Adrenal gland (tissue), 12 donors: ENCODE measurements around the gene C22orf31. TPM values are rescaled to one million over a fixed set of nuclear protein-coding genes. Genes with fewer than 3 reads are reported as not detected.

Experiments used
- DNase-seq, 7 donors: peaks; one replicate each; pipeline ENCODE4 v3.0.0-alpha.2; 2019 to 2020
- H3K27ac ChIP-seq, 5 donors: fragments of 200-600 bp; sonication (generic) in 4 of 5; 1 replicate in 3 of 5; 2 replicates in 2 of 5; pipeline versions ENCODE4 v1.5.1 to v1.8.0; 2016 to 2020; ENCODE audit warnings: mild to moderate bottlenecking in 1 of 5
- H3K27me3 ChIP-seq: fragments of 200-600 bp; 2 replicates; pipeline ENCODE4 v1.8.0; 2021
- H3K36me3 ChIP-seq, 2 donors: fragments of 200-600 bp; replicated peaks in 1 of 2; 1 replicate in 1 of 2; 2 replicates in 1 of 2; pipeline versions ENCODE4 v1.5.1 to v1.8.0; 2018 to 2022
- H3K4me1 ChIP-seq, 2 donors: fragments of 200-600 bp; replicated peaks in 1 of 2; 1 replicate in 1 of 2; 2 replicates in 1 of 2; pipeline versions ENCODE4 v1.5.1 to v1.8.0; 2018 to 2021
- H3K4me3 ChIP-seq, 4 donors: fragments of 200-600 bp; sonication (generic) in 3 of 4; one replicate each; pipeline ENCODE4 v1.5.1; 2016 to 2018
- H3K9me3 ChIP-seq, 3 donors: fragments of 200-600 bp; sonication (generic) in 1 of 3; replicated peaks in 1 of 3; 1 replicate in 2 of 3; 2 replicates in 1 of 3; pipeline versions ENCODE4 v1.5.1 to v1.8.0; 2016 to 2021
- POLR2A ChIP-seq, 2 donors: fragments of 450-650 bp; IDR thresholded peaks; one replicate each; pipeline ENCODE4 v1.6.1; 2017; ENCODE audit warnings: antibody characterized with exemption in 2 of 2, mild to moderate bottlenecking in 2 of 2, moderate library complexity in 1 of 2
- WGBS, 4 donors: extraction: QIAGEN DNeasy Blood & Tissue Kit in 2 of 4; methylation state at CpG; one replicate each; pipeline versions ENCODE4 v1.1.5 to v1.1.7; 2013 to 2017; 5-methylcytosine and 5-hydroxymethylcytosine counted together
- intact Hi-C, 2 donors: fragments of 100-400 bp; cut with DNase I; formaldehyde crosslinking; loops; one replicate each; pipeline versions ENCODE4 v1.14.1 to v1.15.0; 2022 to 2023
- polyA plus RNA-seq, 3 donors: library from polyadenylated mRNA; stranded (reverse); fragments of 200-250 nt in 2 of 3; fragments of 350-450 nt in 1 of 3; fragmentation: Illumina TruSeq in 1 of 3; extraction: RNeasy Lipid Tissue Mini Kit (QIAGEN cat#74804) in 1 of 3; gene quantifications; one replicate each; pipeline ENCODE4 v1.2.3, GENCODE V29; 2013 to 2014
- total RNA-seq, 9 donors: library from RNA; depleted of rRNA in 4 of 9; stranded (reverse); fragments of >200 nt in 4 of 9; fragments of 120-200 nt in 1 of 9; fragmentation: NEBNext Ultra II Directional in 1 of 9; extraction: Animal tissue kit (Norgen Biotek cat#: 25700) in 1 of 9; gene quantifications; one replicate each; pipeline versions ENCODE4 v1.1.0 to v1.2.4, GENCODE V29; 2013 to 2023
- TF ChIP-seq, protein P1 (sequence below), 6 experiments: fragments of 450-650 bp in 4 of 6; fragments of 200-600 bp in 2 of 6; sonication (generic) in 1 of 6; IDR thresholded peaks; 1 replicate in 5 of 6; 2 replicates in 1 of 6; pipeline versions ENCODE4 v1.5.1 to v1.8.0; 2016 to 2021; ENCODE audit warnings: antibody characterized with exemption in 6 of 6, mild to moderate bottlenecking in 2 of 6, moderate library complexity in 1 of 6
- donor health status: healthy with polysubstance abuse.
- donor health status: Bipolar disorder and iron deficiency.
- donor health status: DM: yes; HTN: yes; CAD: no.
- donor health status: DM: no; HTN: no; CAD: no.
- donor health status: DM: no; HTN: no; CAD: no.
- donor health status: DM: yes; HTN: yes; CAD: no.

C22orf31 gene
- total and polyA plus RNA-seq, 12 donors, result 0.11 to 1.9 (median 0.90) TPM; not detected in 8

GRCh38 chr22:29014773-29015172 lies 46.9 kb downstream of the C22orf31 start:
- Histone ChIP-seq H3K27ac (no peak overlapping the region), H3K36me3 (no peaks in the 10 kb centered on the region), H3K27me3 (no peaks in the 10 kb centered on the region), H3K9me3 (no peaks in the 10 kb centered on the region), H3K4me3 (no peak overlapping the region), H3K4me1 (peaks cover 6 to 19% of the 10 kb centered on the region in 2 donors)
- WGBS, 4 donors, result 75 to 91% (median 85%) methylated on average over 3 to 4 of the region's 4 CpGs
- intact Hi-C loops, result no loop called here
- DNase-seq, result no peak
- TF ChIP-seq, protein P1, sequence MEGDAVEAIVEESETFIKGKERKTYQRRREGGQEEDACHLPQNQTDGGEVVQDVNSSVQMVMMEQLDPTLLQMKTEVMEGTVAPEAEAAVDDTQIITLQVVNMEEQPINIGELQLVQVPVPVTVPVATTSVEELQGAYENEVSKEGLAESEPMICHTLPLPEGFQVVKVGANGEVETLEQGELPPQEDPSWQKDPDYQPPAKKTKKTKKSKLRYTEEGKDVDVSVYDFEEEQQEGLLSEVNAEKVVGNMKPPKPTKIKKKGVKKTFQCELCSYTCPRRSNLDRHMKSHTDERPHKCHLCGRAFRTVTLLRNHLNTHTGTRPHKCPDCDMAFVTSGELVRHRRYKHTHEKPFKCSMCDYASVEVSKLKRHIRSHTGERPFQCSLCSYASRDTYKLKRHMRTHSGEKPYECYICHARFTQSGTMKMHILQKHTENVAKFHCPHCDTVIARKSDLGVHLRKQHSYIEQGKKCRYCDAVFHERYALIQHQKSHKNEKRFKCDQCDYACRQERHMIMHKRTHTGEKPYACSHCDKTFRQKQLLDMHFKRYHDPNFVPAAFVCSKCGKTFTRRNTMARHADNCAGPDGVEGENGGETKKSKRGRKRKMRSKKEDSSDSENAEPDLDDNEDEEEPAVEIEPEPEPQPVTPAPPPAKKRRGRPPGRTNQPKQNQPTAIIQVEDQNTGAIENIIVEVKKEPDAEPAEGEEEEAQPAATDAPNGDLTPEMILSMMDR (IDR thresholded peaks at IDR 0.05), result no peak
- no peak for TF ChIP-seq POLR2A (IDR thresholded peaks at IDR 0.05)

GRCh38 chr22:29014293-29014692 lies 47.3 kb downstream of the C22orf31 start:
- Histone ChIP-seq H3K9me3 (no peaks in the 10 kb centered on the region), H3K4me1 (peaks cover 6 to 22% of the 10 kb centered on the region in 2 donors), H3K27ac (no peak overlapping the region), H3K4me3 (no peak overlapping the region), H3K27me3 (no peaks in the 10 kb centered on the region), H3K36me3 (no peaks in the 10 kb centered on the region)
- intact Hi-C loops, result no loop called here
- TF ChIP-seq, protein P1 (IDR thresholded peaks at IDR 0.05), result no peak
- no peak for TF ChIP-seq POLR2A (IDR thresholded peaks at IDR 0.05)
- WGBS, 4 donors, result 78 to 87% (median 84%) methylated on average over 2 to 4 of the region's 4 CpGs
- DNase-seq, result no peak

DNA sequence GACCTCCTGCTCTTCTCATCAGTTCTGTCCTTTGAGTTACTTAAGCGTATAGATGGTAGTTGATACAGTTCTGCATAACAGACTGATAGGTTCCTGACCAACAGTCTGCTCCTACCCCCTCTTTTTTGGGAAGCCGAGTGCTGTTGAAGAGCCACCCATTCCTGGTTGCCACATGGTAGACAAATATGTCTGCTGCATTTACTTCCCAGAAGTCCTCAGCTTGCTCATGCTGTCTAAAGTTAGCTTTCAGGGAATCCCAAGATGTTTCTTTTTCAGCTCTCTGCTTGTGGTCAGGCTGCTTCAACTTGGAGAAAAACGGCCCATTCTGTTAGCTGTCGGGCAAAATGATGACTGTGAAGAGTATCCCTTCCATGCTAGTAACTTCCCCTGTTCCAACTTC lies 48.7 kb downstream of the C22orf31 start:
- no peaks in the 10 kb centered on the region for H3K9me3 ChIP-seq
- DNase-seq, result no peak
- H3K27me3 ChIP-seq, result no peaks in the 10 kb centered on the region
- H3K4me1 ChIP-seq, result peaks cover 6 to 32% of the 10 kb centered on the region in 2 donors
- 91 to 92% (median 92%) methylated on average over 4 of the region's 4 CpGs for WGBS, 4 donors
- no peaks in the 10 kb centered on the region for H3K36me3 ChIP-seq
- no peak overlapping the region for H3K4me3 ChIP-seq
- no peak overlapping the region for H3K27ac ChIP-seq
- intact Hi-C loops, result no loop called here
- no peak for TF ChIP-seq POLR2A (IDR thresholded peaks at IDR 0.05)
- TF ChIP-seq, protein P1 (IDR thresholded peaks at IDR 0.05), result no peak

DNA sequence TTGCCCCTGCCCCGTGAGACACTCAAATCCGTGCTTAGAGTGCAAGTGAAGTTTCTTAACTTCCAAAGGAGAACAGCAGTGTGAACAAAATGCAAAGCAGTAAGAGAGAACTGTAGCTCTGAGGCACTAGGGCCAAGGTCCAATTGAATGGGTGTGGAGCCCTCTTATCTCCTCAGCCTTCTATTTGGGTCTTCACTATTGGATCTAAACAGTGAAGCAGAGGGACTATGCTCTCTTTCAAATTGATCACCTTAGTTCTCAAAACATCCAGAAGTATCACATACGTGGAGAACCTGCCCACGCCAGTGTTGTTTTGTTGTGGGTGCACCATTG lies 49.6 kb downstream of the C22orf31 start:
- no peaks in the 10 kb centered on the region for H3K27me3 ChIP-seq
- TF ChIP-seq POLR2A (IDR thresholded peaks at IDR 0.05), result no peak
- TF ChIP-seq, protein P1 (IDR thresholded peaks at IDR 0.05), result no peak
- no peaks in the 10 kb centered on the region for H3K36me3 ChIP-seq
- intact Hi-C loops, result no loop called here
- H3K4me3 ChIP-seq, result no peak overlapping the region
- H3K27ac ChIP-seq, result no peak overlapping the region
- peaks cover 6 to 32% of the 10 kb centered on the region in 2 donors for H3K4me1 ChIP-seq
- no peak for DNase-seq
- 80 to 89% (median 88%) methylated on average over 3 to 4 of the region's 4 CpGs for WGBS, 4 donors
- H3K9me3 ChIP-seq, result no peaks in the 10 kb centered on the region
